RWPE1 (cell line): ENCODE measurements around the gene PRDM11.

Source experiments
- CTCF ChIA-PET: fragments of 350-600 bp; sonication (Branson Sonifier 250); formaldehyde crosslinking; extraction: SDS; loops from one replicate; lab custom pipeline; 2021; lab: Yijun Ruan, JAX
- POLR2A ChIA-PET: fragments of 400-600 bp; formaldehyde crosslinking; extraction: SDS; loops from one replicate; lab custom pipeline; 2020; ENCODE audit warnings: antibody characterized with exemption; ENCODE audit not compliant: low non-redundant PET; lab: Yijun Ruan, JAX
- DNase-seq: peaks from one replicate; pipeline ENCODE4 v3.0.0; 2012; ENCODE audit warnings: low spot score
- H3K27ac ChIP-seq: fragments of 450-650 bp; 2 replicates; pipeline ENCODE4 v1.5.1; 2017
- CTCF ChIP-seq: fragments of 450-650 bp; conservative IDR thresholded peaks from 2 replicates; pipeline ENCODE4 v1.5.1; 2017; ENCODE audit warnings: low read depth, mild to moderate bottlenecking

PRDM11 gene

DNA sequence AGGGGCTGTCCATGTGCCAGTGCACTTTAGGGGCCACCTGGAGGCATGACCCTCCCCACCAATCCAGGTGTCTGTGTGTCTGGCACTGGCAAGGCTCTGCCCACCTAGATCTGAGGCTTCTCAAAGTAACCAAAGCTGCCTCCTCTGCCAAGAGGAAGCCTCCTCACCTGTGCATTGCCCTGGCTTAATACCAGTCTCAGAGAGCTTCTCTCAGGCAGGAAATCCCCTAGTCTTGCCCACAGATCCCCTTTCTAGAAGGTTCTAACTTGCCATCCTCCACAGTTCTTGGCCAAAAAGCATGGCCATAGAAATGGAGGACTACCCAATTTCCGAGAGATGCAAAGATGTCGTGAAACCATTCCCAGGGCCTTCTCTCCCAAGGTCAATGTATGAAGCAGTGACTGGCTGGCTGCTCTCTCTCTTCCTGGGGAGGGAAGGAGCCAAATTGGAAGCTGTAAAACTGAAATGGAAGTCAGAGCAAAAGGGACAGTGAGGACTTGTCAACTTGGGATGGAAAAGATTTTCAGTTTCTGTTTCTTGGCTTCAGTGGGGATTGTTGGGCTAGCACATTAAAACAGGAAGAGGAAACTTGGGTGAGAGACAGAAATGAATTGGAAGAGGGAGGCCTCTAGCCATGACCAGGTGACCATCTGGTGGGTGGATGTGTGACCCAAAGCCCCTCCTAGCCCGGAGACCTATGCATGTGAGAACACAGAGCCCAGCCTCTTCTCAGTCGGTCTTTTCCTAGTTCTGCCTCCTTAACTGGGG is 68.8 kb downstream of the PRDM11 start:
- H3K27ac ChIP-seq, result no peak overlapping the region
- no peak for TF ChIP-seq CTCF
- ChIA-PET POLR2A (no interaction called here), CTCF (interaction anchor here (0.6 kb wide), 1 partner anchor 35 kb away, joined by 4 read pairs; no protein-coding TSS in a partner anchor)
- no peak for DNase-seq

GRCh38 chr11:45216031-45216430 is 69.6 kb downstream of the PRDM11 start:
- CTCF ChIA-PET, result interaction anchor here (0.8 kb wide), 1 partner anchor 188 kb away, joined by 3 read pairs; no protein-coding TSS in a partner anchor
- H3K27ac ChIP-seq, result no peak overlapping the region
- POLR2A ChIA-PET, result no interaction called here
- TF ChIP-seq CTCF, result no peak
- no peak for DNase-seq

DNA sequence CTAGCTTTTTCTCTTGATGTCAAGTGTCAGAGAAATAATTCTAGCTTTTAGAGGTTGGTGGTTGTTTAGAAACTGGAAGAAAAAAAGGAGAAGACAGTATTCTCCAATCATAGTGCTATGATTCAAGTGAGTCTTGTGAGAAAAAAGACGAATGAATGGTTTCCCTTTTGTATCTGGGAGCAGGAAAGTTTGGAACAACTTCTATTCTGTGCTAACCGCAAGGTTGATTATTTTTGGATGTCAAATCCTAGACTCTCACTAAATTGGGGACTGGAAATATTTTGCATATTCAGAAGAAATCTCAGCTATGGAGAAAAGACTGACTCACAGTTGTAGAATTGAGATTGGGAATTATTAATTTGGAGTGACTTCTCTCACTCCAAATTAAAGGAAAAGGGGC is 70.5 kb downstream of the PRDM11 start:
- CTCF ChIA-PET, result interaction anchor here (0.6 kb wide), 1 partner anchor 19 kb away, joined by 3 read pairs; no protein-coding TSS in a partner anchor
- no peak for TF ChIP-seq CTCF

DNA sequence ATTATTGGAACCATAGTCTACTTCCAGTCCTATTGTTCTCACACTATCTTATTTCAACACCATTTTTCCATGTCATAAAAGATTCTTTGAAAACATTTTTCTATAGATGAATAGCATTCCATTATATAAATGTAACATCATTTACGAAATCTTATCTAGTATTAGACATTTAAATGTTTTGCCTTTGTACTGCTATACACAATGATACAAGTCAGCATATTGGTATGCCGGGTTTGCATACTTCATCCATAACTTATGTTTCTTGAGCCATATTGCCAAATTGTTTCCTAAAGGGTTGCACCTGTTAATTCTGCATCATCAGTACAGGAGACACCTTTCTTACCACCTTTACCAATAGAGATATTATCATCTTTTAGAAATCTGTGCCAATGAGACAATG is 71.6 kb downstream of the PRDM11 start:
- ChIA-PET POLR2A (no interaction called here), CTCF (interaction anchor here (0.6 kb wide), 1 partner anchor 16 kb away, joined by 4 read pairs; no protein-coding TSS in a partner anchor)
- no peak for DNase-seq
- no peak for TF ChIP-seq CTCF
- H3K27ac ChIP-seq, result no peak overlapping the region

More for the DNA sequence above, 70.5 kb downstream of the PRDM11 start:
- H3K27ac ChIP-seq, result no peak overlapping the region
- no peak for DNase-seq
- POLR2A ChIA-PET, result no interaction called here

- CTCF ChIA-PET, result no interaction called here
- no peak for TF ChIP-seq CTCF
- no peak for DNase-seq
- POLR2A ChIA-PET, result no interaction called here
- H3K27ac ChIP-seq, result no peak overlapping the region
Observed at GRCh38 chr11:45218705-45219104, 72.3 kb downstream of the PRDM11 start.

GRCh38 chr11:45219411-45219810 is 73.0 kb downstream of the PRDM11 start:
- POLR2A ChIA-PET, result no interaction called here
- H3K27ac ChIP-seq, result no peak overlapping the region
- CTCF ChIA-PET, result no interaction called here
- no peak for DNase-seq
- no peak for TF ChIP-seq CTCF
